GOT3 (cell line): ENCODE measurements around the gene MTMR12.
A peak's percentile ranks its signal among the peaks of the same experiment; 100 is the strongest.
"Not testable (repeated sequence)": the region's sequence is repeated elsewhere in the genome, so short reads cannot be mapped to it uniquely, and the experiment has no call there.

ENCODE experiments used
- DNase-seq: peaks from one replicate; lab custom pipeline; 2025; ENCODE audit warnings: mixed read lengths; lab: John Stamatoyannopoulos, UW

The MTMR12 gene

GRCh38 chr5:32232441-32233219 lies 80.1 kb downstream of the MTMR12 start:
- peak; percentile 16 for DNase-seq

- DNase-seq: no peak
These were observed 80.8 kb downstream of the MTMR12 start for GRCh38 chr5:32231929-32232328.

- no peak for DNase-seq
These were observed 81.5 kb downstream of the MTMR12 start for GRCh38 chr5:32231241-32231640.

GRCh38 chr5:32230356-32231099 lies 82.2 kb downstream of the MTMR12 start:
- no peak for DNase-seq

GRCh38 chr5:32229586-32229985 lies 83.2 kb downstream of the MTMR12 start:
- no peak for DNase-seq

- DNase-seq: no peak
These were observed 83.9 kb downstream of the MTMR12 start for GRCh38 chr5:32228816-32229215.

- DNase-seq: no peak
These were observed 87.3 kb downstream of the MTMR12 start for GRCh38 chr5:32225445-32225844.

- no peak for DNase-seq
These were observed 88.6 kb downstream of the MTMR12 start for GRCh38 chr5:32223972-32224609.

- DNase-seq: no peak
These were observed 89.8 kb downstream of the MTMR12 start for GRCh38 chr5:32222723-32223470.

GRCh38 chr5:32217886-32218396 lies 94.8 kb downstream of the MTMR12 start:
- DNase-seq: no peak

- not testable (repeated sequence) for DNase-seq
These were observed 98.4 kb downstream of the MTMR12 start for GRCh38 chr5:32214344-32214743.

GRCh38 chr5:32210151-32210550 lies 102.6 kb downstream of the MTMR12 start:
- no peak for DNase-seq

- not testable (repeated sequence) for DNase-seq
These were observed 103.9 kb downstream of the MTMR12 start for GRCh38 chr5:32208837-32209236.

GRCh38 chr5:32207355-32207634 lies 105.4 kb downstream of the MTMR12 start:
- DNase-seq: no peak

- no peak for DNase-seq
These were observed 106.0 kb downstream of the MTMR12 start for GRCh38 chr5:32206509-32207354.

- no peak for DNase-seq
These were observed 106.7 kb downstream of the MTMR12 start for GRCh38 chr5:32206053-32206452.

- no peak for DNase-seq
These were observed 110.3 kb downstream of the MTMR12 start for GRCh38 chr5:32202394-32202793.

- no peak for DNase-seq
These were observed 111.5 kb downstream of the MTMR12 start for GRCh38 chr5:32201122-32201753.

- no peak for DNase-seq
These were observed 115.7 kb downstream of the MTMR12 start for GRCh38 chr5:32197032-32197431.

GRCh38 chr5:32195265-32195664 lies 117.5 kb downstream of the MTMR12 start:
- no peak for DNase-seq

- DNase-seq: no peak
These were observed 119.1 kb downstream of the MTMR12 start for GRCh38 chr5:32193591-32193990.
